Mesenchymal stem cell (in vitro differentiated cells and primary cell): ENCODE data around the gene MAN2C1.
"Not testable (repeated sequence)": the region's sequence is repeated elsewhere in the genome, so short reads cannot be mapped to it uniquely, and the experiment has no call there.

Experiments
- DNase-seq: peaks from one replicate; pipeline ENCODE4 v3.0.0-alpha.2; 2013
- H2AFZ ChIP-seq: one replicate; pipeline ENCODE4 v1.6.1; 2013; ENCODE audit warnings: low read depth, mild to moderate bottlenecking, control low read depth, inconsistent platforms, low read length, moderate library complexity
- H2AK5ac ChIP-seq: 2 replicates; pipeline ENCODE4 v1.6.1; 2013; ENCODE audit warnings: low read length, moderate library complexity, mild to moderate bottlenecking, inconsistent platforms; ENCODE audit not compliant: severe bottlenecking
- H2BK120ac ChIP-seq: one replicate; pipeline ENCODE4 v1.6.1; 2013; ENCODE audit warnings: low read depth, mild to moderate bottlenecking, inconsistent platforms, low read length, moderate library complexity
- H2BK12ac ChIP-seq, 2 experiments: one replicate each; pipeline ENCODE4 v1.6.1; 2013; ENCODE audit warnings: inconsistent platforms in 2 of 2, low read length in 2 of 2, mild to moderate bottlenecking in 2 of 2, moderate library complexity in 2 of 2, control low read depth in 1 of 2
- H2BK15ac ChIP-seq: one replicate; pipeline ENCODE4 v1.6.1; 2013; ENCODE audit warnings: mild to moderate bottlenecking, low read depth, inconsistent platforms; ENCODE audit not compliant: poor library complexity, severe bottlenecking
- H2BK5ac ChIP-seq: 2 replicates; pipeline ENCODE4 v1.6.1; 2013; ENCODE audit warnings: low read depth, mild to moderate bottlenecking, low read length, control low read depth, inconsistent platforms; ENCODE audit not compliant: poor library complexity, severe bottlenecking
- H3K14ac ChIP-seq, 2 experiments: one replicate each; pipeline ENCODE4 v1.6.1; 2013; ENCODE audit warnings: inconsistent platforms in 2 of 2, low read length in 2 of 2, control low read depth in 1 of 2, mild to moderate bottlenecking in 1 of 2, moderate library complexity in 1 of 2
- H3K18ac ChIP-seq, 2 experiments: one replicate each; pipeline ENCODE4 v1.6.1; 2013; ENCODE audit warnings: inconsistent platforms in 2 of 2, low read length in 2 of 2, control low read depth in 1 of 2, low read depth in 1 of 2, mild to moderate bottlenecking in 1 of 2
- H3K23ac ChIP-seq, 2 experiments: one replicate each; pipeline ENCODE4 v1.6.1; 2013; ENCODE audit warnings: inconsistent platforms in 2 of 2, low read length in 2 of 2, mild to moderate bottlenecking in 2 of 2, moderate library complexity in 2 of 2, control low read depth in 1 of 2
- H3K27ac ChIP-seq: 2 replicates; pipeline ENCODE4 v1.5.1; 2013; ENCODE audit warnings: mild to moderate bottlenecking, moderate library complexity, low read length, control low read depth, inconsistent platforms; ENCODE audit not compliant: poor library complexity, severe bottlenecking
- H3K27me3 ChIP-seq, 2 experiments: 2 replicates each; pipeline versions ENCODE4 v1.6.1 to v1.7.0; 2013; ENCODE audit warnings: low read length in 2 of 2, mild to moderate bottlenecking in 2 of 2, moderate library complexity in 2 of 2, control low read depth in 1 of 2, inconsistent platforms in 1 of 2; ENCODE audit not compliant: control insufficient read depth in 1 of 2, insufficient read depth in 1 of 2
- H3K36me3 ChIP-seq, 2 experiments: 2 replicates each; pipeline versions ENCODE4 v1.6.1 to v1.7.0; 2013; ENCODE audit warnings: low read length in 2 of 2, control low read depth in 1 of 2, inconsistent platforms in 1 of 2, low read depth in 1 of 2, mild to moderate bottlenecking in 1 of 2; ENCODE audit not compliant: insufficient read depth in 2 of 2, control insufficient read depth in 1 of 2
- H3K4ac ChIP-seq, 2 experiments: one replicate each; pipeline ENCODE4 v1.6.1; 2013; ENCODE audit warnings: inconsistent platforms in 2 of 2, low read length in 2 of 2, mild to moderate bottlenecking in 2 of 2, moderate library complexity in 2 of 2, control low read depth in 1 of 2, low read depth in 1 of 2
- H3K4me1 ChIP-seq: 2 replicates; pipeline ENCODE4 v1.6.1; 2013; ENCODE audit warnings: low read depth, low read length, control low read depth; ENCODE audit not compliant: control insufficient read depth, insufficient read depth
- H3K4me2 ChIP-seq: 2 replicates; pipeline ENCODE4 v1.6.1; 2013; ENCODE audit warnings: low read length, mild to moderate bottlenecking, inconsistent platforms; ENCODE audit not compliant: poor library complexity, severe bottlenecking
- H3K4me3 ChIP-seq, 2 experiments: 2 replicates each; pipeline versions ENCODE4 v1.5.1 to v1.7.0; 2013; ENCODE audit warnings: low read length in 2 of 2, mild to moderate bottlenecking in 2 of 2, control low read depth in 1 of 2, low read depth in 1 of 2; ENCODE audit not compliant: insufficient read depth in 1 of 2
- H3K79me1 ChIP-seq: replicated peaks from 2 replicates; pipeline ENCODE4 v1.6.1; 2013; ENCODE audit warnings: mild to moderate bottlenecking, control low read depth, low read length, inconsistent platforms; ENCODE audit not compliant: poor library complexity, severe bottlenecking
- H3K9ac ChIP-seq: 2 replicates; pipeline ENCODE4 v1.7.0; 2013; ENCODE audit warnings: mild to moderate bottlenecking, low read length, moderate library complexity
- H3K9me3 ChIP-seq: 2 replicates; pipeline ENCODE4 v1.7.0; 2013; ENCODE audit warnings: mild to moderate bottlenecking, low read length; ENCODE audit not compliant: control insufficient read depth
- H4K8ac ChIP-seq: one replicate; pipeline ENCODE4 v1.6.1; 2013; ENCODE audit warnings: inconsistent platforms, mild to moderate bottlenecking, low read length, moderate library complexity
- H4K91ac ChIP-seq: one replicate; pipeline ENCODE4 v1.6.1; 2013; ENCODE audit warnings: mild to moderate bottlenecking, low read length, inconsistent platforms
- WGBS: methylation state at CpG from one replicate; pipeline ENCODE4 v1.1.7; 2013; ENCODE audit warnings: mixed read lengths; 5-methylcytosine and 5-hydroxymethylcytosine counted together

Gene MAN2C1

GRCh38 chr15:75403892-75404291, 35.5 kb upstream of the MAN2C1 start:
- no peak overlapping the region for H4K91ac ChIP-seq
- no peak overlapping the region for H3K27ac ChIP-seq
- no peak overlapping the region for H2BK5ac ChIP-seq
- H3K14ac ChIP-seq = no peak overlapping the region
- DNase-seq = no peak
- no peak overlapping the region for H2BK12ac ChIP-seq
- H3K4ac ChIP-seq = no peak overlapping the region
- H2BK15ac ChIP-seq = no peak overlapping the region
- H2AFZ ChIP-seq = no peak overlapping the region
- no peaks in the 10 kb centered on the region for H3K9me3 ChIP-seq
- no peak overlapping the region for H3K4me3 ChIP-seq
- WGBS = 100% methylated on average over 2 of the region's 2 CpGs
- H3K18ac ChIP-seq = no peak overlapping the region
- no peak overlapping the region for H3K4me2 ChIP-seq
- H3K27me3 ChIP-seq = no peaks in the 10 kb centered on the region
- no peak overlapping the region for H4K8ac ChIP-seq
- H3K9ac ChIP-seq = no peak overlapping the region
- no peak overlapping the region for H2AK5ac ChIP-seq
- H3K4me1 ChIP-seq = no peaks in the 10 kb centered on the region
- peaks cover 20% of the 10 kb centered on the region for H3K79me1 ChIP-seq
- no peak overlapping the region for H3K23ac ChIP-seq
- no peak overlapping the region for H2BK120ac ChIP-seq
- H3K36me3 ChIP-seq = peaks cover 28 to 83% of the 10 kb centered on the region in 2 experiments

- WGBS = 100% methylated on average over 2 of the region's 2 CpGs
- no peak overlapping the region for H4K91ac ChIP-seq
- no peak overlapping the region for H2BK120ac ChIP-seq
Observed at GRCh38 chr15:75397494-75397893, 29.1 kb upstream of the MAN2C1 start.

GRCh38 chr15:75389791-75390382, 21.5 kb upstream of the MAN2C1 start:
- no peak overlapping the region for H3K18ac ChIP-seq
- peak overlapping the region; percentile 53 for H3K27ac ChIP-seq
- WGBS = 80% methylated on average over 1 of the region's 1 CpG
- no peak overlapping the region for H4K91ac ChIP-seq
- H3K4me2 ChIP-seq = no peak overlapping the region
- H2BK12ac ChIP-seq = no peak overlapping the region
- no peak overlapping the region for H2BK15ac ChIP-seq
- H3K23ac ChIP-seq = no peak overlapping the region
- peaks cover 5% of the 10 kb centered on the region for H3K4me1 ChIP-seq
- no peak overlapping the region for H2AK5ac ChIP-seq
- H2AFZ ChIP-seq = no peak overlapping the region
- H3K27me3 ChIP-seq = no peaks in the 10 kb centered on the region
- H4K8ac ChIP-seq = no peak overlapping the region
- H3K4ac ChIP-seq = no peak overlapping the region
- no peak overlapping the region for H3K9ac ChIP-seq
- peaks cover 39% of the 10 kb centered on the region for H3K79me1 ChIP-seq
- no peaks in the 10 kb centered on the region for H3K9me3 ChIP-seq
- peaks cover 50 to 98% of the 10 kb centered on the region in 2 experiments for H3K36me3 ChIP-seq
- no peak overlapping the region for H3K14ac ChIP-seq
- no peak for DNase-seq
- no peak overlapping the region for H3K4me3 ChIP-seq
- no peak overlapping the region for H2BK120ac ChIP-seq
- no peak overlapping the region for H2BK5ac ChIP-seq

More at GRCh38 chr15:75397494-75397893, 29.1 kb upstream of the MAN2C1 start:
- H3K14ac ChIP-seq = no peak overlapping the region
- H2BK12ac ChIP-seq = no peak overlapping the region
- DNase-seq = no peak
- no peak overlapping the region for H2AFZ ChIP-seq
- no peak overlapping the region for H2BK5ac ChIP-seq
- no peaks in the 10 kb centered on the region for H3K4me1 ChIP-seq
- H3K4me2 ChIP-seq = no peak overlapping the region
- no peak overlapping the region for H3K4me3 ChIP-seq
- no peak overlapping the region for H3K27ac ChIP-seq
- no peak overlapping the region for H3K23ac ChIP-seq
- no peak overlapping the region for H3K9ac ChIP-seq
- no peaks in the 10 kb centered on the region for H3K9me3 ChIP-seq
- no peak overlapping the region for H3K4ac ChIP-seq
- peaks cover 41 to 92% of the 10 kb centered on the region in 2 experiments for H3K36me3 ChIP-seq
- H4K8ac ChIP-seq = no peak overlapping the region
- H2AK5ac ChIP-seq = no peak overlapping the region
- peaks cover 31% of the 10 kb centered on the region for H3K79me1 ChIP-seq
- no peaks in the 10 kb centered on the region for H3K27me3 ChIP-seq
- H2BK15ac ChIP-seq = no peak overlapping the region
- no peak overlapping the region for H3K18ac ChIP-seq

- H3K4me1 ChIP-seq, H2BK12ac ChIP-seq, H3K4me3 ChIP-seq, H3K27ac ChIP-seq, H3K9ac ChIP-seq, H3K14ac ChIP-seq, H3K4me2 ChIP-seq, H3K9me3 ChIP-seq, H3K23ac ChIP-seq, H2AK5ac ChIP-seq, H2BK120ac ChIP-seq, H2AFZ ChIP-seq, H4K91ac ChIP-seq, H3K18ac ChIP-seq, H3K4ac ChIP-seq, DNase-seq, H2BK5ac ChIP-seq, H4K8ac ChIP-seq, H2BK15ac ChIP-seq, H3K27me3 ChIP-seq: not testable (repeated sequence)
- H3K36me3 ChIP-seq = peaks cover 48 to 93% of the 10 kb centered on the region in 2 experiments
- peaks cover 23% of the 10 kb centered on the region for H3K79me1 ChIP-seq
- WGBS = 96% methylated on average over 5 of the region's 5 CpGs
Observed at GRCh38 chr15:75383986-75384385, 15.6 kb upstream of the MAN2C1 start.
